GM10266 (cell line): ENCODE results near the gene IGFL1.
"Not testable (repeated sequence)": the region's sequence is repeated elsewhere in the genome, so short reads cannot be mapped to it uniquely, and the experiment has no call there.

Source experiments
- DNase-seq: peaks from one replicate; pipeline ENCODE4 v3.0.0; 2012; ENCODE audit errors: extremely low spot score
- CTCF ChIP-seq: IDR thresholded peaks from 2 replicates; pipeline ENCODE4 v1.5.1; 2012; ENCODE audit warnings: mild to moderate bottlenecking, low read depth; ENCODE audit not compliant: control insufficient read depth, insufficient read depth; ENCODE audit errors: missing control alignments

Gene IGFL1

DNA sequence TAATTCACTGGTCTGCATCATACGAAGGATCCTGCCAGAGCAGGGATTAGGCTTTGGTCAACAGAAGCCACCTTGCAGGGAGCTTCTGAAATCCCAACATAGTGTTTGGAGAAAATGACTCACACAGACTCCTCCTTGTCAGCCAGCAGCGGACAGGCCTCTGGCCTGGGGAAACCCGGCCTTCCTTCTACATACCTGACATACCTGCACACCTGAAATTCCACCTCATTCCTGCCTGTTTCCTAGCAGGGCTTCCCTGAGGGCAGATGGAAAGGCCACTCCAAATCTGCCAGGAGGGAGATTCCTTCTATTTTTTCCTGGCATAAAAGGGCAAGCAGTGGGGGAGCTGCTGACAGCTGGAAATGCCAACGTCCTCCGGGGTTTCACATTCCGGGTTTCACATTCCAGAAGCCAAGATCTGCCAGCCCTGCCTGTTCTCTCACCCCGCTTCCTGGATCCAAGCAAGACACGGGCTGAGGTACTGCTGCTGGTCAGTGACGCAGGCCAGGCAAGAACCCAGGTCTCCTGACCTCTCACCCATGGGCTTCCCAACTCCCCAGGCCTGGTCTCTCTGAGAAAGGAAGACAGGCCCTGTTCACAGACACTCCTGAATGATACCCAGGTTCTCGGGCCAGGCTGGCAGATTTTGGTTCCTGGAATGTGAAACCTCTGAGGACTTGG is 18.2 kb upstream of the IGFL1 start:
- DNase-seq = no peak
- TF ChIP-seq CTCF = no peak

- not testable (repeated sequence) for DNase-seq
Observed at GRCh38 chr19:46212592-46212991, 16.9 kb upstream of the IGFL1 start.

DNA sequence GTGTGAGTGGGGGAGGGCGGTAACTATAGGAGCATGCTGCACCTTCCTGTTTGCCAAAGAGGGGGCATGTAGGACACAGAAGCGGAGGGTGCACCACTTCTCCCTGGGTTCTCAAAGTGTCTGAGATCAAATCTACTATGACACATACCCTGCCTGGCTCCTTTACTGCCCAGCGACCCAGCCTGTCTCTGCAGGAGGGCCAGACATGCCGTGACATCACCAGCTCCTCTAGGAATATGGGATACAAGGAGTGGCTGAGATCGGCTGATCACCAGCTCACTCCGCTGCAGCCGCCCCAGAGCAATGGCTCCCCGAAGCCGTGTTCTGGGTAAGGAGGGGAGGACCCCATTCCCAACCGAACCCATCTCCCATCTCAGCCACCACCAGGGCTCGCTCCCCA is 16.4 kb upstream of the IGFL1 start:
- no peak for DNase-seq
- TF ChIP-seq CTCF = no peak

- DNase-seq = no peak
- TF ChIP-seq CTCF = no peak
Observed at GRCh38 chr19:46213806-46214205, 15.7 kb upstream of the IGFL1 start.

DNA sequence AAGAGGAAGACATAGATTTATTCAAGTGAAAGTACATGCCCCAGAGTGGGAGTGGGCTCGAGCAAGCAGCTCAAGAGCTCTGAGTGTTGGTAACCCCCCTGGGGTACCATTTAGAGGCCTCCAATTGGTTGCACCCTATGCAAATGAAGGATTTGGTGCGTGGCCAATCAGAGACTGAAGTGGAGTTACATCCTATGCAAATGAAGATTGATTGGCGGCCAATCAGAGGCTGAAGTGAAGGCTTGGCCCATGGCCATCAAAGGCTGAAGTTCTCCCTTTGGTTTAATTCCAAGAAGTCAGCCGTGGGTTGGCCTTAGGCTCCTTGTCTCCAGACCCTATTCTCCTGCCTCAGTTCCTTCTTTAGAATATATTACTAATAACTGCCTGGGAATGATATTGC is 12.9 kb upstream of the IGFL1 start:
- no peak for DNase-seq
- TF ChIP-seq CTCF = no peak

DNA sequence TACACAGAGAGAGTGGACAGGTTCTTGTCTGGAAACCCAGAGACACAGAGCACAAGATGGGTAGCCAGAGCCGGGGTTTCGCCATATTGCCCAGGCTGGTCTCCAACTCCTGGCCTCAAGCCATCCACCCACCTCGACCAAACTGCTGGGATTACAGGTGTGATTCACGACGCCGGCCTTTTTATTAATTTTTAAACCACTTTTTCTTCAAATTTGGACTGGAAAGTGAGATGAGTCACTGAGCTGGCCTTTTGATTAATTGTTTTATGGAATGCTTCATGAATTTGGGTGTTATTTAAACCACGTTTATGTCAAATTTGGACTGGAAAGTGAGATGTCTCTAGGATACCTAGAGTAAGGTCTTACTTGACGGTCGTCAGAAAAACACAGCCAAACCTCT is 12.1 kb upstream of the IGFL1 start:
- no peak for DNase-seq
- no peak for TF ChIP-seq CTCF

DNA sequence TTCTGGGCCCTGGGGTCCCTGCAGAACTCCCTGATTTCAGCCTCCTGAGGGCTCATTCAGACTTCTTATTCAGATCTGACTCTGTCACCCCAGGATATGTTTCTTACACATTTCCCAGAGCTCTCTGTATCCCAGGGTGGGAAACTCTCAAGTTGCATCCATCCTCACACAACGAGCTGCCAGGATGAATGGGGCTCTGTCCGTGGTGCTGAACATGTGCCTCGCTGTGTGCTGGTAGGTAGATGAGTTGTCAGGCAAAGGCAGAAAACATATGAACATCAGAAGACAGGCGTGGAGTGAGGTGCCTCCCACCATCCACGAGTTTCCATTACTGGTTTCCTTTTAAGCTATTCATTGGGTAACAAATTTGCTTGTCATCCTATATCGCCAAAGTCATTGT is 11.4 kb upstream of the IGFL1 start:
- no peak for DNase-seq
- TF ChIP-seq CTCF = no peak
